Mesendoderm (in vitro differentiated cells): ENCODE results near the gene WASF3.

Experiments
- DNase-seq: peaks from one replicate; pipeline ENCODE4 v3.0.0; 2013
- H2AK5ac ChIP-seq: 2 replicates; pipeline ENCODE4 v1.6.1; 2013; ENCODE audit warnings: low read length, inconsistent platforms
- H2BK120ac ChIP-seq: 2 replicates; pipeline ENCODE4 v1.6.1; 2013; ENCODE audit warnings: low read depth, mild to moderate bottlenecking, low read length, moderate library complexity, mixed read lengths
- H2BK15ac ChIP-seq: replicated peaks from 2 replicates; pipeline ENCODE4 v1.6.1; 2013; ENCODE audit warnings: low read depth, mild to moderate bottlenecking, moderate library complexity
- H2BK5ac ChIP-seq: 2 replicates; pipeline ENCODE4 v1.6.1; 2013; ENCODE audit warnings: low read length, inconsistent platforms
- H3K18ac ChIP-seq: 2 replicates; pipeline ENCODE4 v1.6.1; 2013; ENCODE audit warnings: mild to moderate bottlenecking, low read length, mixed read lengths
- H3K23ac ChIP-seq: one replicate; pipeline ENCODE4 v1.6.1; 2013; ENCODE audit warnings: low read length
- H3K27ac ChIP-seq: 2 replicates; pipeline ENCODE4 v1.5.1; 2013; ENCODE audit warnings: low read depth, mild to moderate bottlenecking, inconsistent platforms, low read length, moderate library complexity
- H3K27me3 ChIP-seq: 2 replicates; pipeline ENCODE4 v1.6.1; 2013; ENCODE audit warnings: low read length, control low read depth, mild to moderate bottlenecking, inconsistent platforms; ENCODE audit not compliant: insufficient read depth, poor library complexity
- H3K36me3 ChIP-seq: 2 replicates; pipeline ENCODE4 v1.6.1; 2013; ENCODE audit warnings: low read length, inconsistent platforms; ENCODE audit not compliant: control insufficient read depth, insufficient read depth
- H3K4ac ChIP-seq: one replicate; pipeline ENCODE4 v1.6.1; 2013; ENCODE audit warnings: low read depth, mild to moderate bottlenecking, low read length, moderate library complexity
- H3K4me1 ChIP-seq: 2 replicates; pipeline ENCODE4 v1.6.1; 2013; ENCODE audit warnings: low read depth, low read length, inconsistent platforms; ENCODE audit not compliant: control insufficient read depth
- H3K4me2 ChIP-seq: 2 replicates; pipeline ENCODE4 v1.6.1; 2013; ENCODE audit warnings: low read length
- H3K4me3 ChIP-seq: 2 replicates; pipeline ENCODE4 v1.5.1; 2013; ENCODE audit warnings: mild to moderate bottlenecking, low read length
- H3K56ac ChIP-seq: one replicate; pipeline ENCODE4 v1.6.1; 2013; ENCODE audit warnings: low read length
- H3K79me1 ChIP-seq: 2 replicates; pipeline ENCODE4 v1.6.1; 2013; ENCODE audit warnings: low read length, inconsistent platforms
- H3K79me2 ChIP-seq: 2 replicates; pipeline ENCODE4 v1.6.1; 2013; ENCODE audit warnings: mild to moderate bottlenecking, low read length; ENCODE audit not compliant: control insufficient read depth, insufficient read depth
- H3K9ac ChIP-seq: 2 replicates; pipeline ENCODE4 v1.6.1; 2013; ENCODE audit warnings: low read length, inconsistent platforms
- H4K5ac ChIP-seq: one replicate; pipeline ENCODE4 v1.6.1; 2013; ENCODE audit warnings: low read length
- H4K8ac ChIP-seq: one replicate; pipeline ENCODE4 v1.6.1; 2013; ENCODE audit warnings: low read depth, mild to moderate bottlenecking, control low read depth, low read length, moderate library complexity
- WGBS: extraction: QIAGEN DNeasy Blood & Tissue Kit; methylation state at CpG from one replicate; pipeline ENCODE4 v1.1.7; 2013; ENCODE audit warnings: low lambda C conversion rate, missing lambda C conversion rate; ENCODE audit not compliant: insufficient coverage; ENCODE audit errors: extremely low coverage; 5-methylcytosine and 5-hydroxymethylcytosine counted together

Gene WASF3

GRCh38 chr13:26562512-26562890 lies 5.0 kb downstream of the WASF3 start:
- H2BK15ac ChIP-seq, result no peak overlapping the region
- no peak overlapping the region for H3K4me3 ChIP-seq
- peak; percentile 7 for DNase-seq
- H3K36me3 ChIP-seq, result no peaks in the 10 kb centered on the region
- no peak overlapping the region for H3K27ac ChIP-seq
- no peak overlapping the region for H4K5ac ChIP-seq
- peaks cover 21% of the 10 kb centered on the region for H3K79me1 ChIP-seq
- no peak overlapping the region for H3K23ac ChIP-seq
- no peak overlapping the region for H2BK5ac ChIP-seq
- H3K56ac ChIP-seq, result no peak overlapping the region
- H3K9ac ChIP-seq, result no peak overlapping the region
- H3K4me2 ChIP-seq, result no peak overlapping the region
- no CpG with 5 or more reads among the region's 2 CpGs for WGBS
- no peaks in the 10 kb centered on the region for H3K27me3 ChIP-seq
- H2BK120ac ChIP-seq, result no peak overlapping the region
- H3K4ac ChIP-seq, result no peak overlapping the region
- peaks cover 2% of the 10 kb centered on the region for H3K4me1 ChIP-seq
- H3K79me2 ChIP-seq, result peaks cover 14% of the 10 kb centered on the region
- H3K18ac ChIP-seq, result no peak overlapping the region
- no peak overlapping the region for H2AK5ac ChIP-seq
- no peak overlapping the region for H4K8ac ChIP-seq

DNA sequence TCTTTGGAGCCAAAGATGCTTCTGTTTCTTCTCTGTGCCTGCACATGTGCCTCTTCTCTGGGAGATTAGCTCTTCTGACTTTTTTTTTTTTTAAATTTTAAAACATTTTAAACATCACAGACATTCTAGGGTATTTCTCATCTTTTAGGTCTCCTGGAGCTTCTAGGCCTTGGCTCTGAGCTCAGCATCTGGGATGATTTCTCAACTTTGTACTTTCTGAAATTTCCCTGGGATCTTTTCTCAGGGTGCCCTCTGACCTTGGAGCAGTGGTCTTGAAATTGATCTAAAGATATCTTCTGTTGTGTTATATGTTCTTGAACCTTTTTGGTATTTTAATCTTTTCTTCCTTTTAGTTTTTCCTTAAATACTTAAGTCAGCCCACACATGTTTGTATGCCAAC lies 6.2 kb downstream of the WASF3 start:
- Histone ChIP-seq H3K4me1 (peaks cover 6% of the 10 kb centered on the region), H3K79me1 (peaks cover 28% of the 10 kb centered on the region), H3K36me3 (no peaks in the 10 kb centered on the region), H3K23ac (no peak overlapping the region), H2BK15ac (no peak overlapping the region), H3K9ac (no peak overlapping the region), H3K4ac (no peak overlapping the region), H4K5ac (no peak overlapping the region), H3K4me3 (no peak overlapping the region), H2AK5ac (no peak overlapping the region), H3K79me2 (peaks cover 16% of the 10 kb centered on the region), H3K4me2 (no peak overlapping the region), H3K27me3 (no peaks in the 10 kb centered on the region), H2BK120ac (no peak overlapping the region), H3K18ac (no peak overlapping the region), H4K8ac (no peak overlapping the region), H2BK5ac (no peak overlapping the region), H3K27ac (no peak overlapping the region), H3K56ac (no peak overlapping the region)
- DNase-seq, result no peak

GRCh38 chr13:26568132-26568815 lies 10.8 kb downstream of the WASF3 start:
- Histone ChIP-seq H3K4me2 (no peak overlapping the region), H2BK15ac (no peak overlapping the region), H3K27me3 (no peaks in the 10 kb centered on the region), H3K18ac (no peak overlapping the region), H3K4me3 (no peak overlapping the region), H3K56ac (no peak overlapping the region), H4K5ac (no peak overlapping the region), H2BK5ac (no peak overlapping the region), H3K23ac (no peak overlapping the region), H4K8ac (no peak overlapping the region), H2BK120ac (no peak overlapping the region), H3K4ac (no peak overlapping the region), H3K79me1 (peaks cover 13% of the 10 kb centered on the region), H3K9ac (no peak overlapping the region), H3K36me3 (no peaks in the 10 kb centered on the region), H3K79me2 (peaks cover 10% of the 10 kb centered on the region), H3K4me1 (peaks cover 3% of the 10 kb centered on the region), H3K27ac (no peak overlapping the region), H2AK5ac (no peak overlapping the region)
- no CpG with 5 or more reads among the region's 2 CpGs for WGBS
- DNase-seq, result no peak

DNA sequence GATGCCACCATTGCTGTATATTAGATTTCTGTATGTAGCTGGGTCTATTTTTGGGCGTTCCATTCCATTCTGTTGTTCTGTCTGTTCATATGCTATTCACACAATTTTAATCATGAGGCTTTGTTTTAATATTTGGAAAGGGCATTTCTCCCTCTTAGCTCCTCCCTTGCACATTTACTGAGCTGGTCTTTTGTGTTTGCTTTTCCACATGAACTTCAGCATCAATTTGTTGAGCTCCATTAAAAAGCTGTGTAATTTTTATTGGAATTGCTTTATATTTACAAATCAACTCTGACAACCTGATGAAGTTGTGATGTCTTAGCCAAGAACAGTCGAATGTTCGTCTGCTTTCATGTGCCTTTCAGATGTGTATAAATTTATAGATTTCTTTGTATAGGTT lies 14.0 kb downstream of the WASF3 start:
- H3K27ac ChIP-seq, result no peak overlapping the region
- no peak overlapping the region for H4K5ac ChIP-seq
- H3K4me1 ChIP-seq, result peaks cover 3% of the 10 kb centered on the region
- H3K18ac ChIP-seq, result no peak overlapping the region
- peaks cover 2% of the 10 kb centered on the region for H3K79me2 ChIP-seq
- no peaks in the 10 kb centered on the region for H3K27me3 ChIP-seq
- no peaks in the 10 kb centered on the region for H3K36me3 ChIP-seq
- H2BK5ac ChIP-seq, result no peak overlapping the region
- no peak overlapping the region for H2BK15ac ChIP-seq
- H3K56ac ChIP-seq, result no peak overlapping the region
- H3K4me2 ChIP-seq, result no peak overlapping the region
- H3K4ac ChIP-seq, result no peak overlapping the region
- H4K8ac ChIP-seq, result no peak overlapping the region
- no peak overlapping the region for H3K4me3 ChIP-seq
- DNase-seq, result no peak
- H3K79me1 ChIP-seq, result peaks cover 8% of the 10 kb centered on the region
- H3K9ac ChIP-seq, result no peak overlapping the region
- H2AK5ac ChIP-seq, result no peak overlapping the region
- no CpG with 5 or more reads among the region's 3 CpGs for whole genome bisulfite sequencing
- H2BK120ac ChIP-seq, result no peak overlapping the region
- H3K23ac ChIP-seq, result no peak overlapping the region

DNA sequence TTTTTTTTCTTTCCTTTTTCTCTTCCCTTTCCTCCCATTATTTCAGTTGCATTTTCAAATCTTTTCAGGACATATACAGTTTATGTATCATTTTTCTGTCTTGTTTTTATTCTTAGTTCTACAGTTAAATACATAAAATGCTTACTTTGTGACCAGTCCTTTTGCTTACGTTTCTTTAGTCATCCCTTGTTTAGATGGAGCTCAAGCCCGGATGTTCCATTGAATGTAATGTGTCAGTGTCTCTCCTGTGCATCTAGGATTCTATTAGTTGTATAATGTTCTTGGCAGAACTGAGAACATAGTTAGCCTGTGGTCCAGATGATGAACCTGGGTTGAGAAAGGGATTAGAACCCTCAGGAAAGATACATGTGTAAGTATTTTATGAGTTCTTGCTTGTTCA lies 17.8 kb downstream of the WASF3 start:
- Histone ChIP-seq H3K27me3 (no peaks in the 10 kb centered on the region), H4K8ac (no peak overlapping the region), H3K56ac (no peak overlapping the region), H3K23ac (no peak overlapping the region), H2AK5ac (no peak overlapping the region), H4K5ac (no peak overlapping the region), H2BK15ac (no peak overlapping the region), H3K27ac (no peak overlapping the region), H3K9ac (no peak overlapping the region), H3K4me2 (no peak overlapping the region), H3K4me1 (no peaks in the 10 kb centered on the region), H2BK5ac (no peak overlapping the region), H2BK120ac (no peak overlapping the region), H3K79me2 (no peaks in the 10 kb centered on the region), H3K4ac (no peak overlapping the region), H3K18ac (no peak overlapping the region), H3K4me3 (no peak overlapping the region), H3K36me3 (no peaks in the 10 kb centered on the region), H3K79me1 (peaks cover 2% of the 10 kb centered on the region)
- no peak for DNase-seq
- WGBS, result no CpG with 5 or more reads among the region's 2 CpGs

DNA sequence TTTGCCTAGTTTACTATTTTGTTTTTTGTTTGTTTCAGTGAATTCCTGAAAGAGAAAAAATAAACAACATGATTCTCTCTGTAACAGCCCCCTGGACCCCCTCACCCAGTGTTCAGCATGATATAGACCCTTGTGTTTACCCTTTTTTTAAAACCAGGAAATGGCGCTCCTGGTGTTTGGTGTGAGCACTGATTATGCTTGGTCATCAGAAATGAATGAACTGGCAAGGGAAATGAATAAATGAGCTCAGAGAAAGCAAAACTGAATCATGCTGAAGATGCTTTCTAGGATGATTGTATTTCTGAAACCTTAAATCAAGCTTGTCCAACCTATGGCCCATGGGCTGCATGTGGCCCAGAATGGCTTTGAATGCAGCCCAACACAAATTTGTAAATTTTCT lies 22.1 kb downstream of the WASF3 start:
- H3K79me1 ChIP-seq, result peaks cover 3% of the 10 kb centered on the region
- no peak overlapping the region for H3K23ac ChIP-seq
- no peak overlapping the region for H3K56ac ChIP-seq
- H3K4me1 ChIP-seq, result peaks cover 7% of the 10 kb centered on the region
- no peak overlapping the region for H3K9ac ChIP-seq
- no peaks in the 10 kb centered on the region for H3K36me3 ChIP-seq
- no peak overlapping the region for H2BK15ac ChIP-seq
- H3K18ac ChIP-seq, result no peak overlapping the region
- no peak overlapping the region for H2BK120ac ChIP-seq
- no peak overlapping the region for H3K4ac ChIP-seq
- H4K5ac ChIP-seq, result no peak overlapping the region
- H2BK5ac ChIP-seq, result no peak overlapping the region
- no peaks in the 10 kb centered on the region for H3K27me3 ChIP-seq
- H2AK5ac ChIP-seq, result no peak overlapping the region
- H3K4me2 ChIP-seq, result no peak overlapping the region
- DNase-seq, result no peak
- no peak overlapping the region for H4K8ac ChIP-seq
- no peaks in the 10 kb centered on the region for H3K79me2 ChIP-seq
- H3K4me3 ChIP-seq, result no peak overlapping the region
- WGBS, result no CpG with 5 or more reads among the region's 1 CpG
- no peak overlapping the region for H3K27ac ChIP-seq
